ENCODE measurements around the gene PNKP.
A peak's percentile ranks its signal among the peaks of the same experiment; 100 is the strongest.

The PNKP gene
- total RNA-seq, result 12.8 to 46.7 (median 29.1) reads per million in 18 experiments

DNA sequence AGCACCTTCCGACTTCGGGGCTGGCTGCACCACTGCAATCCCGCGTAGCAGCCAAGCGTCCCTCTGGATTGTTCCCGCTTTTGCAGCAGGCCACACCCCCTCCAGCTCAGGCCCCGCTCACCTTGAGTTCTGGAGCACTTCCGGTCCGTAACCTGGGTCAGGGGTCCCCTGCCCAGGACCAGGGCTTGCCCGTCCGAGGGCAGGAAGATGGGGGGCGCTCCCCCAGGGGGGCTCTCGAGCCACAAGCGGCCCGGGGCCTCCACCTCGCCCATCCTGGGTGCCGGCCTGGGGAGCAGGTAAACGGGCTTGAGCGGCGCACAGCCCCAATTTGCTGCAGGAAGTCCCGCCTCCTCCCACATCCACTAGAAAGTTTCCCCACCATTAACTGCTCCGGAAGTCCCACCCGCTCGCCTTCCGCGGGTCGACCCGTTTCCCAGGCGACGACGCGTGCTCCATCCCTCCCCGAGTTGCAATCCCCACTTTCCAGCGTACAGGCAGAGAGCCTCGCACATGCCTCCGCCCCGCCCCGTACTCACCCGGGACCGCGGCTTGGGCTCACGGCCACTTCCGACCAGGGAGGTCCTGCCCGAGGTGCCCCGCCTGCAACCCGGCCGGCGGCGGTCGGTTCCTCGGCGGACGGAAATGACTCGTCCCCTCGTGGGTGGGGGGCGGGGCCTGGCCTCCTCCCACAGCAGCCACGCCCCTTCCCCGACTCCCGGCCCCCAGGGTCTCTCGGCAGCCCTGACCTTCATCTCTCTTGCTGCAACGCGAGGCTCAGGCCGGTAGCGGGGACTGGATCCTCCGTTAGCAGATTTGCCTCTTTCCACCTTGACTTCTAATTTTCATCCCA, at the start of gene PNKP:
Gene PNKP, minus strand, starts transcription at position 644 of the 850 bp plus-strand sequence. Its CDS starts 372 bp downstream, at position 272.
- peak; percentile 91 for DNase-seq

DNA sequence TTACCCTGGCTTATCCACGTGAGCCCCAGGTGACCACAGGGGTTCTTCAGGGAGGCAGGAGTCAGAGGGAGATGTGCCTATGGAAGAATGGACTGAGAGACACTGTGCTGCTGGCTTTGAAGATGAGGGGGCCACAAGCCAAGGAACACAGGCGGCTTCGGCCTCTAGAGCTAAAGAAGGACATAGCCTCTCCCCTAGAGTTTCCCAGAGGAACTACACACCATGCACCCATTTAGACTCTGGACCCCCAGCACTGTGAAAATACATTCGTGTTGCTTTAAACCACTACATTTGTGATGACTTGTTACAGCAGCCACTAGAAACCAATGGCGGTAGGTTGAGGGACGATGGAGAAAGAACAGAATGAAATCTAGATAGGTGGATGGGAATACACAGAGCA, 47.9 kb upstream of the PNKP start:
- DNase-seq, result no peak

DNA sequence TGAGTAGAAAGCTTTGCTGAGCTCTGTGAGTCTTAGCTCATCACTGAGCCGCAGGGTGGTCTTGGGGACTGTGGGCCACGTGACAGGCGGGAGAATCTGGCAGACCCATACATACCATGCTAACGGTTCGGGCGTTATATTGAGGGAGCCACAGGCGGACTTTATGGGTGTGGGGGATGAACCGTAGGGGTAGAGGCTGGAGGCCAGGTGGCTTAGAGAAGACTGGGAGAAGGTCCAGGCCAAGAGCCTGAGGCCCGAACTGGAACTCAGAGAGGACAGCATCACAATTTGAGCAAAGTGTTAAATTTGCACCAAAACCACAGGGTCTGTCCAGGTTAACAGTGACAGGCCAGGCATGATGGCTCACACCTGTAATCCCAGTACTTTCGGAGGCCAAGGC, 46.3 kb upstream of the PNKP start:
- no peak for DNase-seq

DNA sequence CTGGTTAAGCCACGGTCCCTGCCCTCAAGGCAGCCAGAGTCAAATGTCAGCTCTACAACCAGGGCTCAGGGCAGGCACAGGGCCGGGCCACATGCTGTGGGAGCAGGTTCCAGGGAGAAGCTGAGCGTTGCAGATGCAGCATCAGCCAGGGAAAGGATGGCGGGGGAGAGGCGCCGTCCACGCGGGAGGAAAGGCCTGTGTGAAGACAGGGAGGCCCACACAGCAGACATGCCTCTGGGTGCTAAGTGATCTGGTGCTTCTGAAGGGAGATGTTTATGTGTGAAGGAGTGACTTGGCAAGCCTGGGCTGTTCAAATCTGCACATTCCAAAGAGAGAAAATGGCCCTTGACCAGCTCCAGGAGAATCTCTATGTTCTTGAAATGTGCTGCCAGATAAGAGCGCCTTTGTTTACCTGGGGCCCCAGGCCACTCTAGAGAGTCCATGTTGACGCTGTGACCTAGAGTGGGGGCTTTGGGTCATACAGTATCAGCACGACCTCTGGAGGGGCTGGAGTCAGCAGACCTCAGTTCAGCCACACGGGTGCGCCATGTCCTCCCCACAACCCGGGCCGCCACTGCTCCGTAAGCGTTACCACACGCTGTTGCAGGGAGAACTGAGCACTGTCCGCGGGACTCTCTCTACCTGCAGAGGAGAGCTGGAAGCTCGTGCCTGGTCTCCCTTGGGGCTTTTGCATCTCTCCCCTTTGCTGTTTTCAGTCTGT, 45.7 kb upstream of the PNKP start:
- no peak for DNase-seq

DNA sequence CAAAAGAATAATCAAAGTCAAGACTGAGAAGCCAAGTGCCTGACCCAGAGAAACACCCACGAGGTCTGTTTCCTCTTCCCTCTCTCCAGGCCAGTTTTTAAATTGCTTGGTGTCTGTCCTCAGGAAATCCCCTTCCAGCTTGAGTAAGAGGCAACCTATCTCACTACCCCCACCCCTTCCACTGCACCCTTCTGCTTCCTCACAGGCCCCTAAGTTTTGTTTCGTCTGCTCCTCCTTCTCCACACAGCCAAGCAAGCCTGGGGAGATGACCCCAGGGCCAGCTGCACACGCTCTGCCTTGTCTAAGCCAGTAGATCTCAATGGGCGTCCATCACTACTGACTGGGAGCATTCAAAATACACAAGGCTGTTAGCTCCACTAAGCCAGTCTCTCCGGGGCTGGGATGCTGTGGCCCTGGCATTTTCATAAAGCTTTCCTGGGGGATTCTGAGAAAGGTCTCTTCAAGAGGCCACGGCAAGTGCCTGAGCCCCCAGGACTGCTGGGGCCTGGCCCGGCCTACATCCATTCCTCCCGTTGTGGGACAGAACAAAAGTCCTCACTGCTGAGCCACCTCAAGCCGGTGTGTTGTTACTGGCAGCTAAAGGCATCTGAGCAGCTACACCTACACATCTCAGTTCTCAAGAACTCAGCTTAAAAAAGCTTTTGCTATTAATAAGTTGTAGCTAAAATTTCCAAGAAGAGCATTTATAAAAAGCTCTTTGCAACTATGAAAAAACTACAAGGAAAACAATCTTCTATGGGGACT, 44.2 kb upstream of the PNKP start:
- DNase-seq, result peak; percentile 69 to 73

DNA sequence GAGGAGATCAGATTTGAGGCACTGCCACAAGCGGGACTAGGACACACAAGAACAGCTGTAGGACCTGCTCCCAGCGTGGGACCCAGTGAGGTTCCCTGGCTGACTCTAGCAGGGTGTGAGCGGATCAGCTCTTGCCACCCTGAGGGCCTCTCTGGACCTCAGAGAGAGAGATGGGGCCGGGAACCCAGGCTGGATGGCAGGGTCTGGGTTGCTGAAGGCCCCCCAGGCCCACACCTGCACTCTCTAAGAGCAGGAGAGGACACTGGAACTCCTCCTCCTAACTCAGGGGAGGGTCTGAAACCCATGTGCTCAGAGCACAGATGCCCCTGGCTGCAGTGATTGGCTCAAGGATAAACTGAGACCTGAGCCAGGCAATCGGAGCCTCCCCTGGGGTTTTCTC, 42.8 kb upstream of the PNKP start:
- no peak for DNase-seq

DNA sequence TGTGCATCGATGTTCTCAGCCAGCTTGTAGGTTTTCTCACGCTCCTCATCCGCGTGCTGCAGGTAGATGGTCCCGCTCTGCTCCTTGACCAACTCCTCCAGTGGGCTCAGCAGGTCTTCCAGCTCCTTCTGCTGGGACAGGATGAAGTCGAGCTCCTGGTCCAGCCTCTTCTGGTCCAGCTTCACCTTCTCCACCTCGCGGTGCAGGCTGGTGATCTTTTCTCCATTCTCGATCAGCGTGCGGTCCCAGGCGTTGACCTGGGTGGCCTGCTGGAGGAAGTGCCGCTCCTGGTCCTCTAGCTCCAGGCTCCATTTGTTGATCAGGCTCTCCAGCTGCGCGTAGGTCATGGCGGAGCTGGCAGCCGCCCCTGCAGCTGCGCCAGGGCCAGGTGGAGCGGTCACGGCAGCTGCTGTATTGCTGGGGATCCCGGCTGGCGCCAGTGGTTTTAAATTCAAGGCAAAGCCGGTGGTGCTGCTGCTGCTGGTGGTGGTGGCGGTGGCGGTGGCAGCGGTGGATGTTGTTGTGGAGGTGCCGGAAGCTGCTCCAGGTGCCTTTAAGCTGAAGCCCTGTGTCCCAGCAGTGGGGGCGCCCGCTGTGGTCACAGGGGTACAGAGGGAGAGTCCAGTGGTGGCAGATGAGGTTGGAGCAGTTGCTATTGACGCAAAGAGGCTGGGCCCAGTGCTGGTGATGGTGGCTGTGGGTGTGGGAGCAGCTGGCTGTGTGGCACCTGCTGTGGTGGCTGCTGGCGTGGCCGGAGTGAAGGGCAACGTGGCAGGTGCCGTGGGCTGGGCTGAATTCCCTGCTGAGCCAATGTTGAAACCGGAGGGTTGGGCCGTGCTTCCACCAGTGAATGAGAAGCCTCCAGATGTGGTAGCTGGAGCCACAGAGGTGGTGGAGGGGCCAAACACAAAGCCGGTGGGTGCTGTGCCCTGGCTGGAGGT, 41.4 kb upstream of the PNKP start:
- no peak for DNase-seq

DNA sequence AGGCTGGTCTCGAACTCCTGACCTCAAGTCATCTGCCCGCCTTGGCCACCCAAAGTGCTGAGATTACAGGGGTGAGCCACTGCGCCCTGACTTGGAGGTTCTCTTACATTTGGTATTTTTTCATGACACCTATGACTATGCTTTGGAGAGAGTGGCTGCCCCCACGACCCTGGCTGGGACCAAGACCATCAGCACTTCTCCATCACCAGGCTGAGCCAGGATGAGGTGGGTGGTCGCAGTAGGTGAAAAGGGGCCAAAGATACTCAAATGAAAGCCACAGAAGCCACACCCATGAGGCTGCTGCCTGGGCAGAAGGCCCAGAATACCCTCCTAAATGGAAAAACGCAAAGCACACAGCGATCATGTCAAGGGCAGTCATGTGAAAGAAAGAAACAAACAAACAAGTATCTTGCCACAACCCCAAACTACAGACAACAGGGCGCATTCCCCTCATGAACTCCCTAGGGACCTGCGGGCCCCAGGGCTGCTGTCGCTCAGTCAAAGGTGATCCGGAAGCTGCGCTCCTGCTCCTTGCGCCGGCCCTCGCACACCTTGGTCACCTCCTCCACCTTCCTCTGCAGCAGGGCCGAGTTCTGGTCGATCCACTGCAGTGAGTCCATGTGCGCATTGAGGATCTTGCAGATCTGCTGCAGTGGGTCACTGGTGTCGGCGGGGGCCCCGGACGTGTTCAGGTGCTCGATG, 40.5 kb upstream of the PNKP start:
- no peak for DNase-seq

DNA sequence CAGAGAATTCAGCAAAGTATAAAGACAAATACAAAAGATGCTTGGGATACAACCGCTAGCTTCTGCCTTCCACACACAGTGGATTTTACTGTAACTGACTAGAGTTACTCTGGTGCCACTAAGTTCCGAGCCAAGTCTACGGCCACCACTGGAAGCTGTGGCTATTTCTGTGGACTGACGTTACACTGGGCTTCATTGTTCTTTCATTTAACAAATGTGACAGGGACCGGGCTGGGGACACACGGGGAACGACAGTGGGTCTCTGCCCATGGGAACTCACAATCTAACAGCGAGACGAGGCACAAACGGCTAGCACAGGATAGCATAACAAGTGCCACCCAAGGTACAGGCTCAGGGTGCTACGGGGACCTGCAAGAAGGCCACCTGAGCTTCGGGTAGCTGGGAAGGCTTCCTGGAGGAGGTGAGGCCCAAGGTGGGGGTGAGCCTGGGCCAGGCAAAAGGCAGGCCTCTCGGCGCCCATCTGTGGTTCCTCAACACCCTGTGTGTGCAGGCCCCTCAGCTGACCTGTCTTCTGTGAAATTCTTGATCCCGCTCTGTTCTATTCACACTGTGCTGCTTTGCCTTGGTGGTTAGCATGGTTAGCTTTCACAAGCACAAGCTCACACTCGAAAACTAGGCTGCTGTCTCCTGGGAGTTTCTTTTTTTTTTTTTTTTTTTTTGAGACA, 39.6 kb upstream of the PNKP start:
- DNase-seq, result no peak

DNA sequence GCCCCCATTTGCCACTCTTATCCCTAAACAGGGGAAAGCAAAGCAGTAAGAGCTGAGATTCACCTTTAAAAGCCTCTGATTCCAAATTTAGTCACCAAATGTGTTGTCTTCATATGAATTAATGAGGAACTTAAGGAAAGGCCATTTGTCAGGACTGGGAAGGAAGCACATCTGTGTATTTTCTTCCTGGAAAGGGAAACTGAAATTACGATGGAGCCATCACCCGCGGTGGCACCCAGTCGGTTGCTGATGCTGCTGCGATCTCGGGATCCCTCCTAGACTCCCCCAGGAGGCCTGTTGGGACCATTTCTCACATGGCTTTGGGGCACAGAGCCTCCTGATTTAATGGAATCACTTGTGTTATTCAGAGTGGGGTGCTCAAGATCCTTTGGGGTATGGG, 36.8 kb upstream of the PNKP start:
- peak; percentile 33 to 43 for DNase-seq

DNA sequence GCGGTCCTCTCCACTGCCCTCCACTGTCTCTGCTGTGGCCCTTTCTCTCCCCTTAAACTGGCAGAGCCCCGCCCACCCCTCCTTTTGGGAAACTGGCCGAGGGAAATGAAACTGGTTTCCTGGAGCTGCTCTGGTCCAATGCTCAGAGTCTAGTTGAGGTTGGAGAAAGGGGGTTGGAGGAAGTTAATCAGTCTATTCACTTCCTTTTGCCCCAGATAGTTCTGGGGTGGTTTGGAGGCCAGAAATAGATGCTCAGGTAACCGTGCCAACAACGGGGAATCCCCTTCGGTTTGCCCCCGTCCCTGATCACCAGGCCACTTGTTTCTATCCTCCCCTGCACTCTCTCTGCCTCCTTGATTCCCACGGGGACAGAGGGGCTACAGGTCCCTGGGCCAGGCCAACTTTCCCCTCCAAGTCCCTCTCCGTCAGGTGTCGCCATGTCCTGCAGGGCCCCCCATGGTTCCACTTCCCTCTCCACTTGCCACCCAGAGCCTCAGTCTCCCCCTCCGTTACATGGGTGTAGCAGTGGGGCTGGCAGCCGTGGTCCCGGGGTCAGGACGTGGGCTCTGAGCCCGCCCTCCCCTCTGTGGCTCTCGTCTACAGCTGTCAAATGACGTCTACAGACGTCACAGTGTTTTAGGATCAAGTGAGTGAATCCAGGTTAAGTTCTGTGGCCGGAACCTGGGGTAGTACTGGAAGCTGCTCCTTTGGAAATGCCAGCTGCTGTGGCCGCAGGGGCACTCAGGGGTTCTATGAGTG, 29.7 kb upstream of the PNKP start, which contains the start of gene IL4I1:
Gene IL4I1, minus strand, starts transcription at position 25 of the 759 bp plus-strand sequence. CDS start 727 bp downstream, outside the sequence.
- peak; percentile 86 to 89 for DNase-seq

DNA sequence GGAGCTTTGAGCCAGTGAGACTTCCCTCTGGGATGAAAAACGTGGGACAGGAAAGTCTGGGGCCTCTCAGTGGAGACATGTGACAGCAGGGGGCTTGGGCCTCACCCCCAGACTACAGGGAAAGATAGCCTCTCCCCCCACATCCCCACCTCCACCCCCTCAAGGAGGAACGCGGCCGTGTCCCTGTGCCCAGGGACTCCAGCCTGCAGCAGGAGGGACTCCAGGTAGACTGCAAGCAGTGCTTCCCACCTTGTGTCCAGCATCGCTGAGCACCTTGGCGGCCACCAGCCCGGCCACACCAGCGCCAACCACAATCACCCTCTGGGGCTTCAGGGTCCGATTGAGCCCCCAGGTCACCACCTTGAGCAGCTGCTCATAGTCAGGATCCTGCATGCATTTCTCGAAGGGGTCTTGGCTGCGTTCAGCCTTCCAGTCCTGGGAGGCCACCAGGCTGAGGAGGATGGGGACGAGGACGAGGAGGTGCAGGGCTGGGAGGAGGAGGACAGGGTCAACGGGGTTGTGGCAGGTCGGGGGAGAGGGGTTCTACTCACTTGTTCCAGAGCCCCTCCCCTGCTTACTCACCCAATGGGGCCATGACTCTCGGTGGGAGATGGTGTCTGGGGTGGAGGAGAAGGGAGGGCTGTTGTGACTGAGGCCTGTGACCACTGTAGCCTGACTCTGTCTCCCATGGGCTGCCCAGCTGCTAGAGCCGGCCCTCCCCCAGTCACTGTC, 28.4 kb upstream of the PNKP start:
- no peak for DNase-seq

DNA sequence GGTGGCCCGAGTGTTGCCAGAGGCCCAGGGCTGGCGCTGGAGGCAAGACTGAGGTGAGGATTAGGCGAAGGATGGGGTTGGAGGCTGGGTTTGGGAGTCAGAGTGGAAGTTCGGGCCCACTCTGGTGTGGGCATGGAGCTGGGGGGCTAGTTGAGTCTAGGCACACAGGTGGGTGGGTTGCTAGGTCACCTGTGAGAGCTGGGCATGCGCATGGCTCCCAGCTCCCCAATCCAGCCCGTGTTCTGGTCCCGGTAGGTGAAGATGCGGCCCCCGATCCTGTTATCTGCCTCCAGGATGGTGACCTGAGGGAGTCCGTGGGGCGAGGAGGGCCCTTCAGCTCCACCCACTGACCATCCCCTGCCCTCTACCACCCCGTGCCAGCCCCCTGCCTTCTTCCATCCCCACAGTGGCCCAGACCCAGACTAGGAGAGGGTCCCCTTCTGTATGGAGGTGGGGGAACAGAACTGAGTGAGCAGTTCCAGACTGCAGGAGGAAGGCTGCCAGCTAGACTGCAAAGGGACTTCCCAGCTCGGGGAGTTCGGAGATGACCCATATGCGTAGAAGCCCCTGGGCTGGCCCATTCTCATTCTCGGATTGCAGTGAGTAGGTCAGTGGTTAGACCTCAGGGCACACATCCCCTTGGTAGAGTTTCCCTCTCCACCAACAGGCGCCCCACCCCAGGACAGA, 27.6 kb upstream of the PNKP start:
- DNase-seq, result peak in 1 of 2 donors; percentile 29

DNA sequence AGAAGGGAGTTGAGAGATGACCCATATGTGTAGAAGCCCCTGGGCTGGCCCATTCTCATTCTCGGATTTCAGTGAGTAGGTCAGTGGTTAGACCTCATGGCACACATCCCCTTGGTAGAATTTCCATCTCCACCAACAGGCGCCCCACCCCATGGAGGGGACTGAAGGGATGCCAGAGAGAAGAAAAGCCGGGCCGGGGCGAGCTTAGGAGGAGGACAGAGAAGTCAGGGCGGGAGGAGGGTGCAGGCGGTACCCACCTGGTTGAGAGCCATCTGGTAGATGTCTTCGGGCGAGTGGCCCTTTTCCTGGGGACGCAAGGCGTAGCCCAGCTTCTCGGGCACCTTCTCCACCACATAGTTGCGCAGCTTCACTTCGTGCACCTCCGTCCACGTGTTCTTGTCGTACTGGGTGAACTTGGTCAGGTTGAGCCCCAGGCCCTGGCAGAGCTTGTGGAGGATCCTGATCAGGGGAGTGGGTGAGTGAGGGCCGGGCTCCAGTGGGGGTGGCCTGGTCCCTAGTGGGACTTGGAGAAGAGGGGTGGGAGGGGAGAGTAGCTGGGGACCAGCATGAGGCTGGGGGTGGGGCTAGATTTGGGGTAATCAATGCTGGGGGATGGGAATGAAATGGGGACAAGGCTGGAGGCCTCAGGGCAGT, 26.8 kb upstream of the PNKP start:
- DNase-seq, result no peak

DNA sequence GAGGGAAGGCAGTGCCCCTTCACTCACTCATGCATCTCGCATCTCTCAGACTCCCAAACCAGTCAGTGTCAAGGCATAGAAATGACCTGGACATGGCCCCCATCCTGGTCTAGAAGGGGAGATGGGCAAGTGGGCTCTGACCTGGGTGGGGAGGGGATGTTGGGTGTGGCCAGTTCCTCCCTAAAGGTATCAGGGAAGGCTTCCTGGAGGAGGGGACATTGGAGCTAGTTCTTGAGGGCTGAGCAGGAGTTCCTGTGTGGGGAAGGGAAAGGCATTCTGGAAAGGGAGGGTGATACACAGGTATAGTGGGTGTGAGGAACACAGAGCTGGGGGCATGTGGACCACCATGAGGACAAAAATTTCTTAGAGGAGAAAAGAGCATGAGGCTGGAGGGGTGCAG, 25.3 kb upstream of the PNKP start:
- no peak for DNase-seq

DNA sequence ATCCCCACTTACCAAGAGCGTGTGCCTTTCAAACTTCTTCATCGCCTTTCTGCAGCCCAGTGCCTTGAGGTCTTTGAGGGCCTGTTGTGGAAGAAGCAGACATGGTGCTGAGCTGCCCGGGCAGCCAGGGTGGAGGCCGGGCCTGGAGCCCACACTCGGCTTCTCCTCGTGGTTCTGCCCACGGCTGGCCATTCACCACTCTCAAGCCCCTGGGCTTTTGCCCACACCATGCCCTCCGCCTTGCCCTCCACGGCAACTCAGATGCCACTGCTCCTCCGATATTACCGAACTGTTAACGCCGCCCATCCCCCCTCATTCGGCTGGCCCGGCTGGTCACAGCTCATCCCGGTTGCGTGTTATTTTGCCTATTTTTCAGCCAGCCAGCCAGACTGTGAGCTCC, 24.0 kb upstream of the PNKP start:
- no peak for DNase-seq

DNA sequence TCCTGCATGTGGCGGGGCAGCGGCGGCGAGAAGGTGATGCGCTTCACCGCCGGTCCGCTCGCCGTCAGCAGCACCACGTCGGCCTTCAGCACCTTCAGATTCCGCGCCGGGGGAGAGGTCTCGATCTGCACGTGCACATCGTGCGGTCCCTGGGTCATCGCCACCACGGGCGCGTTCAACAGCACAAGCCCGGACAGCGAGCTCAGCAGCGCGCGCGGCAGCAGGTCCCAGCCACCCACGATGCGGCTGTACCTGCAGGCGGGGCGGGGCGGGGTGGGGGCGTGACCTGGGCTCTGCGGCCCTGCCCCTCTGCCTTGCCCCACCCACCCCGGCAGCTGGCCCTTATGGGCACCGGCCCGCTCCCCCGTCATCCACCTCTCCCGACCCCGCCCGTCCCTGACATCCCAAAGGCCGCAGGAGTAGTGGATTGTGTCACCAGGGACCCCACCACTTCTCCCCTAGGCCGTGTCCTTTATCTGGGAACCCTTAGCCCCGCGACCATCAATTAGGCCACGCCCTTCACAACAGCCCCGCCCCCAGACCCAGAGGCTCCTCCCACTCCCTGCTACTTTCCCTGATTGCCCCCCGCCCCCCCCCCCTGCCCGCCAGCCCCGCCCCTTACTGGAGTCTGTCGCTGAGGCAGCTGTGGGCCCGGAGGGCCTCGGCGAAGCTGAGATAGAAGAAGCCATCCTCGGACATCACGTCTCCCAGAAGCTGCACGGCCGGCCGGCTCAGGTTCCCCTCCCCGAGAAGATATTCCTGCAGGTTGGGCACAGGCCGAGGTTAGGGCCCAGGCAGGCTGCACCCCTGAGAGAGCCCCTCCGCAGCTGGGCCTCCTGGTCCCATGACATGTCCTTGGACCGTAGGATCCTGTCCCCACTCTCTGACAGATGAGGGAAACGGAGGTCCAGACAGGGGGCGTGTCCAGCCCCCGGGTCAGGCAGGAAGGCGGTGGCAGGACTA, 23.3 kb upstream of the PNKP start:
- DNase-seq, result no peak
